ENCODE results near the gene ZNF598.

The ZNF598 gene

DNA sequence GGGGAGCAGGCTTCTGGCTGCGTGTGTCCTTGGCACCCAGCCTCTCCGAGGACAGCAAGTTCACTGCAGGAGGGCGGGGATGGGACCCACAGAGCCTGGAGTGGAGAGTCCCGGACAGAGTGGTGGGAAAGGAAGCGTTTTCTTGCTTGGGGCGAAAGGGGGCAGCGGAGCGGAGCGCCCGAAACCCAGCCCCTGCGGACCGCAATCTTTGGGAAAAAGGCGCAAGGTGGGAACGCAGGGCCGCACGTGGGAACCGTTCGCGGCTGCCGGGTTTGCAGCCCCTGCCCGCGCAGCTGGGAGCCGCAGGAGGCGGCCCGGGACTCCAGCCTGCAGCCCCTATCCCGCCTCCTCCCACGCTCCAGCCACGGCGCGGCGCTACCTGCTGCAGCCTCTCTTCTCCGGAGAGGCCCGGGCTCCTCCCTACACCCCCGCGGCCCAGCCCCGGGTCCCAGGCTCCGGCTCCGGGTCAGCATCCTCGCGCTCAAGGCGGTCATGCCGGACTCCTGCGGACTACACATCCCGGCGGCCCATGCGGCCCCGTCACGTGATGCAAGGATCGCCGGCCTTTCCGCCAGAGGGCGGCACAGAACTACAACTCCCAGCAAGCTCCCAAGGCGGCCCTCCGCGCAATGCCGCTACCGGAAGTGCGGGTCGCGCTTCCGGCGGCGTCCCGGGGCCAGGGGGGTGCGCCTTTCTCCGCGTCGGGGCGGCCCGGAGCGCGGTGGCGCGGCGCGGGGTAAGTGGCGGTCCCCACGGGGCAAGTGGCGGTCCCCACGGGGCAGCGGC lies 37.9 kb upstream of the ZNF598 start, which contains the start of the genes NTHL1 and TSC2:
Gene NTHL1, minus strand, starts transcription at position 505 of the 786 bp plus-strand sequence. Its CDS starts 11 bp downstream, at position 494.
Gene TSC2, plus strand, starts transcription at position 656 of the 786 bp plus-strand sequence. CDS start 631 bp downstream, outside the sequence.
- peak within 1 kb of the TSS; percentile 91 for H3K4me3 ChIP-seq (ENCODE audit: low read depth, low read length)
- TF ChIP-seq CTCF (IDR thresholded peaks at IDR 0.05; ENCODE audit: low read depth, low read length) = peak; percentile 26
- H3K9me3 ChIP-seq = no peaks in the 10 kb centered on the region
- no peaks in the 10 kb centered on the region for H3K27me3 ChIP-seq
- H3K36me3 ChIP-seq = peaks cover 27% of the 10 kb centered on the region
- DNase-seq = peak; percentile 98
- H3K4me1 ChIP-seq = no peaks in the 10 kb centered on the region

DNA sequence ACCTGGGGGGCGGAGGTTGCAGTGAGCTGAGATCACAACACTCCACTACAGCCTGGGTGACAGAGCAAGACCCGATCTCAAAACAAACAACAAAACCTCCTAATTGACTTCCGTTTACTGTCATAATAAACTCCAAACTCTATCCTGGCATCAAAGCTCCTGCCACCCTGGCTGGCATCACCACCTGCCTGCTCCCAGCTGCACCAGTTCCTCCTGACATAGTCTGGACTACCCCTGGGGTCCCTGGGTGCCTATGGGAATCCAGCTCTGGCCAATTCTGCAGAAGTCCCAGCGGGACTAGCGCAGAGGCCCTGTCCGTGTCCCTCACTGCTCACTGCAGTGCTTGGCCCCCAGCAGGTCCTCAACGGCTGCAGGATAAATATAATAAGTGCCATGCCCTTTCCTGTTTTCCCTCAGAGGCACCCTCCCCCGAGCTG lies 37.3 kb upstream of the ZNF598 start:
- no peak for DNase-seq
- Histone ChIP-seq H3K9me3 (no peaks in the 10 kb centered on the region), H3K36me3 (peaks cover 26% of the 10 kb centered on the region), H3K27me3 (no peaks in the 10 kb centered on the region), H3K4me3 (ENCODE audit: low read depth, low read length) (peak overlapping the region; percentile 91), H3K4me1 (no peaks in the 10 kb centered on the region)
- no peak for TF ChIP-seq CTCF (IDR thresholded peaks at IDR 0.05; ENCODE audit: low read depth, low read length)

DNA sequence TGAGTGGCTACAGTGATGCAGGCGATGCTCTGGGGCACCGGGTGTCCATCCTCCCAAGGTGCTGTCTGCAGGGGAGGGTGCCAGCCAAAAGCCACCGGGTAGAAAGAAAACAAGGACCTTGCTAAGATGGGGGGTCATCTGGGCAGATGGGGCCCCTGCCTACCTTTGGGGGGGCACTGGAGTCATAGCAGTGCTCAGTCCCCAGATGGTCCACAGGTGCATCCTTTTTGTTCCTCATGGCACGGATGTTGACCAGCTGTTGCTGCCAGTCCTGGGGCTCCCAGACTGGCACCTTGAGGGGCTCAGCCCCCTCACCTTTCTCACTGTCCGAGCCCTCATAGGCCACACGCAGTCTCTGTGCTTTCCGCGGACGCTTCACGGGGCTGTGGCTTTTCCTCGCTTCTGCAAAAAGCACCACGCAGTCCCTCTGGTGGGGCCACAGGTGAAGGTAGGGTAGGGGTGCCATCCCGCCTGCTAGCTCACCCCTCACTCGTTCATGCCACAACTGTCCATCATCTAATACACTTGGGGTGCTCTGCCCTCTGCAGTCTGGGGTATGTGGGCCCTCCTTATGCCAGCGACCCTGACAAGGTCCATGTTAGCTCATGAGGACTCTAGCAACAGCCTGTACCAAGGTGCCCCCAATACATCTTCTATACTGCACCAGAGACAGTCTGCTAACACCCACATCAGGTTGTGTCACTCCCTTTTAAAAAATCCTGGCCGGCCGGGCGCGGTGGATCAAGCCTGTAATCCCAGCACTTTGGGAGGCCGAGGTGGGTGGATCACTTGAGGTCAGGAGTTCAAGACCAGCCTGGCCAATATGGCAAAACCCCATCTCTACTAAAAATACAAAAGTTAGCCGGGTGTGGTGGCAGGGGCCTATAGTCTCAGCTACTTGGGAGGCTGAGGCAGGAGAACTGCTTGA lies 36.6 kb upstream of the ZNF598 start:
- Histone ChIP-seq H3K36me3 (peaks cover 21% of the 10 kb centered on the region), H3K9me3 (no peaks in the 10 kb centered on the region), H3K27me3 (no peaks in the 10 kb centered on the region), H3K4me3 (ENCODE audit: low read depth, low read length) (peak overlapping the region; percentile 91), H3K4me1 (no peaks in the 10 kb centered on the region; the same call in 1 of the 2 replicates)
- no peak for DNase-seq
- TF ChIP-seq CTCF (IDR thresholded peaks at IDR 0.05; ENCODE audit: low read depth, low read length) = no peak

DNA sequence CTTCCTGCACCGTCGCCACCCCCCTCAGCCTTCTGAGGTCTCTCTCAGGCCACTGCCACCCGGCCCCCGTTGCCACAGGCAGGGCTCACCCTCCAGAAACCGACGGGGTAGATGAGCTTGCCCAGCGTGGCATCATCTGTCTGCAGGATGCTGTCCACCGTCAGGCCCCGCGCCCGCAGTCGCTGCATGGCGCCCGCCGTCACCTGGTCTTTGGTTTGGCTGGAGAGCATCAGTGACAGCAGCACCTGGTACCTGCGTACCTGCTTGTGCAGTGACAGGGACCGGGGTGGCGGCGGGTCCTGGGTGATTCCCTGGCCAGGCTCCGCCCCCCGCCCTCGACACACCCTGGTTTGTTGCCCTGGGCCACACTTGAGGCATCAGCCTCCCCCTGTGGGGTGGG lies 34.9 kb upstream of the ZNF598 start:
- no peak for TF ChIP-seq CTCF (IDR thresholded peaks at IDR 0.05; ENCODE audit: low read depth, low read length)
- Histone ChIP-seq H3K4me1 (peaks cover 16% of the 10 kb centered on the region), H3K27me3 (no peaks in the 10 kb centered on the region), H3K36me3 (peaks cover 21% of the 10 kb centered on the region), H3K9me3 (no peaks in the 10 kb centered on the region), H3K4me3 (ENCODE audit: low read depth, low read length) (no peak overlapping the region)
- no peak for DNase-seq

DNA sequence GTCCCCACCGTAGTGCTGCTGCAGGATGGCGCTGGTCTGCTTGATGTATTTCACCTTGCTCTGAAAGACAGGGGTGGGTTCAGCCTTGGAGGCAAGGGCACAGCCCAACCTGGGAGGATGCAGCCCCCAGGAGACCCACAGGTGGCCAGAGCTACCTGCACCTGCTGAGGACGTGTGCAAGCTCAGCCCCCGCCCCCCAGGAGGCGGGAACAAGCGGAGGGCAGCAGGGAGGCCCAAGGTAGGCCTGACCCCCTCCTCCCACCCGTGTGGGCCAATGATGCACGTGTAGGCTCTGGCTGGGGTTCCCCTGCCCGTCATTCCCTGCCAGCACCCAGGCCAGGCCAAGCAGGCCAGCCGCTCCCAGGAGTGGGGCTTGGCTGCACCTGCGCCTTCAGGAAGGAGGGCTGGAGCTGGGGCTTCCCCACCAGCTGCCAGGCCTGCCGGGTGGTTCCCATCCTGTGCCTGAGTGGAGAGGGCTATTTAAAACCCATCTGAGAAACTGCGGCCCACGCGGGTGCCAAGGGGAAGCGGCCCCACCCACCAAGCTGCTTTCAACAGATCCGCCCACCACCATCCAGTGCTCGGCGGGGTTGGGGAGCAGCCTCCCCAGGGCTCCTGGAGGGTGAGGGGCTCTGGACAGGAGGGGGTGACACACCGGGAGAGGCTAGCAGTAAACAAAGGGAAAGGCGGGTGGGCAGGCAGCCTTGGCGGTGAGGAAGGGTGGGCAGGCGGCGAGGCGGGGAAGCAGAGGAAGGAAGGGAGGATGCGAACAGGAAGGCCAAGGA lies 34.2 kb upstream of the ZNF598 start:
- Histone ChIP-seq H3K4me1 (peaks cover 23% of the 10 kb centered on the region), H3K4me3 (ENCODE audit: low read depth, low read length) (no peak overlapping the region), H3K9me3 (no peaks in the 10 kb centered on the region), H3K36me3 (peaks cover 21% of the 10 kb centered on the region), H3K27me3 (no peaks in the 10 kb centered on the region)
- no peak for TF ChIP-seq CTCF (IDR thresholded peaks at IDR 0.05; ENCODE audit: low read depth, low read length)
- no peak for DNase-seq
